Calu3 (cell line): Measurements from ENCODE around the gene LRRC47. TPM values are rescaled to one million over a fixed set of nuclear protein-coding genes. Genes with fewer than 3 reads are reported as not detected.
"Not testable (repeated sequence)": the region's sequence is repeated elsewhere in the genome, so short reads cannot be mapped to it uniquely, and the experiment has no call there.

Experiments
- BruUV-seq: library from RNA; stranded (reverse); fragments of 400-500 nt; replicated peaks from 2 replicates; lab custom pipeline; 2021; lab: Mats Ljungman, UMichigan
- CTCF ChIA-PET: fragments of 300-600 bp; sonication (Branson Sonifier 250); formaldehyde crosslinking; loops from one replicate; lab custom pipeline; 2022; ENCODE audit warnings: antibody characterized with exemption; lab: Charles Lee
- DNase-seq: peaks from one replicate; pipeline ENCODE4 v3.0.0; 2022
- H3K27ac Mint-ChIP-seq: one replicate; pipeline ENCODE4 v1.8.0; 2022; ENCODE audit warnings: mixed read lengths; ENCODE audit not compliant: unreplicated experiment
- H3K27me3 Mint-ChIP-seq: one replicate; pipeline ENCODE4 v1.8.0; 2022; ENCODE audit warnings: mixed read lengths; ENCODE audit not compliant: unreplicated experiment
- H3K36me3 Mint-ChIP-seq: one replicate; pipeline ENCODE4 v1.8.0; 2022; ENCODE audit warnings: mild to moderate bottlenecking, moderate library complexity, mixed read lengths; ENCODE audit not compliant: insufficient read depth, unreplicated experiment
- H3K4me1 Mint-ChIP-seq: one replicate; pipeline ENCODE4 v1.8.0; 2022; ENCODE audit warnings: mild to moderate bottlenecking, low read depth, mixed read lengths; ENCODE audit not compliant: unreplicated experiment
- H3K4me3 Mint-ChIP-seq: one replicate; pipeline ENCODE4 v1.8.0; 2022; ENCODE audit warnings: mild to moderate bottlenecking, low read depth, moderate library complexity, mixed read lengths; ENCODE audit not compliant: unreplicated experiment
- H3K9me3 Mint-ChIP-seq: one replicate; pipeline ENCODE4 v1.8.0; 2022; ENCODE audit warnings: low read depth, mixed read lengths; ENCODE audit not compliant: unreplicated experiment
- CTCF ChIP-seq: fragments of 200-600 bp; IDR thresholded peaks from one replicate; pipeline ENCODE4 v1.8.0; 2022; ENCODE audit warnings: antibody characterized with exemption; ENCODE audit not compliant: unreplicated experiment
- intact Hi-C: fragments of 100-400 bp; cut with micrococcal nuclease; formaldehyde crosslinking; loops from one replicate; pipeline ENCODE4 v1.10.0; 2022; ENCODE audit not compliant: unreplicated experiment
- total RNA-seq: library from RNA; stranded (reverse); gene quantifications from 2 replicates; pipeline ENCODE4 v1.2.3, GENCODE V29; 2022

LRRC47 gene
- total RNA-seq, 1 experiment from 2014 or later = 35.8 TPM

- CTCF ChIA-PET = interaction anchor here (0.6 to 0.8 kb wide), 2 partner anchors 8 to 92 kb away, joined by 3 read pairs; no protein-coding TSS in a partner anchor
- Mint-ChIP-seq H3K9me3 (peaks cover 5% of the 10 kb centered on the region), H3K27me3 (peaks cover 8% of the 10 kb centered on the region), H3K4me1 (peaks cover 9% of the 10 kb centered on the region), H3K4me3 (no peak overlapping the region), H3K27ac (no peak overlapping the region), H3K36me3 (no peaks in the 10 kb centered on the region)
- BruUV-seq = no TSS peak
- intact Hi-C loops = no loop called here
- no peak for TF ChIP-seq CTCF
- no peak for DNase-seq
These were observed 13.4 kb upstream of the LRRC47 start for GRCh38 chr1:3809680-3810079.

GRCh38 chr1:3807769-3808168 lies 11.5 kb upstream of the LRRC47 start:
- H3K36me3 Mint-ChIP-seq = no peaks in the 10 kb centered on the region
- DNase-seq = no peak
- H3K4me1 Mint-ChIP-seq = peaks cover 18% of the 10 kb centered on the region
- H3K4me3 Mint-ChIP-seq = no peak overlapping the region
- no peak overlapping the region for H3K27ac Mint-ChIP-seq
- TF ChIP-seq CTCF = no peak
- BruUV-seq = no TSS peak
- H3K27me3 Mint-ChIP-seq = peaks cover 27% of the 10 kb centered on the region
- intact Hi-C loops = no loop called here
- peaks cover 5% of the 10 kb centered on the region for H3K9me3 Mint-ChIP-seq
- CTCF ChIA-PET = no interaction called here

GRCh38 chr1:3805038-3805437 lies 8.7 kb upstream of the LRRC47 start:
- Mint-ChIP-seq H3K4me3 (no peak overlapping the region), H3K9me3 (peaks cover 5% of the 10 kb centered on the region), H3K36me3 (no peaks in the 10 kb centered on the region), H3K27me3 (peaks cover 49% of the 10 kb centered on the region), H3K4me1 (peaks cover 21% of the 10 kb centered on the region), H3K27ac (no peak overlapping the region)
- intact Hi-C loops = no loop called here
- DNase-seq = no peak
- BruUV-seq = no TSS peak
- no peak for TF ChIP-seq CTCF
- CTCF ChIA-PET = no interaction called here

- intact Hi-C loops, H3K9me3 Mint-ChIP-seq, H3K27ac Mint-ChIP-seq, CTCF ChIA-PET, H3K36me3 Mint-ChIP-seq, BruUV-seq, DNase-seq: not testable (repeated sequence)
- H3K4me3 Mint-ChIP-seq = peak overlapping the region; percentile 41
- peaks cover 18% of the 10 kb centered on the region for H3K4me1 Mint-ChIP-seq
- peaks cover 49% of the 10 kb centered on the region for H3K27me3 Mint-ChIP-seq
These were observed 8.3 kb upstream of the LRRC47 start for GRCh38 chr1:3804627-3804944.

GRCh38 chr1:3803905-3804626 lies 7.8 kb upstream of the LRRC47 start:
- BruUV-seq = no TSS peak
- DNase-seq = no peak
- H3K4me1 Mint-ChIP-seq = peaks cover 18% of the 10 kb centered on the region
- H3K4me3 Mint-ChIP-seq = peak overlapping the region; percentile 41
- peaks cover 5% of the 10 kb centered on the region for H3K9me3 Mint-ChIP-seq
- no peak overlapping the region for H3K27ac Mint-ChIP-seq
- peaks cover 49% of the 10 kb centered on the region for H3K27me3 Mint-ChIP-seq
- intact Hi-C loops = no loop called here
- TF ChIP-seq CTCF = no peak
- CTCF ChIA-PET = no interaction called here
- H3K36me3 Mint-ChIP-seq = no peaks in the 10 kb centered on the region

- H3K27ac Mint-ChIP-seq, BruUV-seq, intact Hi-C loops, CTCF ChIA-PET, H3K9me3 Mint-ChIP-seq, DNase-seq, H3K4me3 Mint-ChIP-seq: not testable (repeated sequence)
- peaks cover 13% of the 10 kb centered on the region for H3K36me3 Mint-ChIP-seq
- H3K27me3 Mint-ChIP-seq = peaks cover 49% of the 10 kb centered on the region
- peaks cover 26% of the 10 kb centered on the region for H3K4me1 Mint-ChIP-seq
These were observed 4.5 kb upstream of the LRRC47 start for GRCh38 chr1:3800795-3801194.
